GM18508 (cell line): ENCODE data around the gene NME5.
"Not testable (repeated sequence)": the region's sequence is repeated elsewhere in the genome, so short reads cannot be mapped to it uniquely, and the experiment has no call there.

Experiments
- ATAC-seq: cut with Tn5 transposase; IDR thresholded peaks from one replicate; pipeline ENCODE4 v1.9.1; 2021; ENCODE audit warnings: moderate number of reproducible peaks; ENCODE audit not compliant: insufficient read depth, unreplicated experiment

NME5 gene

GRCh38 chr5:138083702-138084101 lies 55.5 kb downstream of the NME5 start, which contains the start of gene WNT8A:
WNT8A (plus strand) TSS chr5:138084033; CDS start chr5:138084128, 95 bp downstream.
- no peak for ATAC-seq

DNA sequence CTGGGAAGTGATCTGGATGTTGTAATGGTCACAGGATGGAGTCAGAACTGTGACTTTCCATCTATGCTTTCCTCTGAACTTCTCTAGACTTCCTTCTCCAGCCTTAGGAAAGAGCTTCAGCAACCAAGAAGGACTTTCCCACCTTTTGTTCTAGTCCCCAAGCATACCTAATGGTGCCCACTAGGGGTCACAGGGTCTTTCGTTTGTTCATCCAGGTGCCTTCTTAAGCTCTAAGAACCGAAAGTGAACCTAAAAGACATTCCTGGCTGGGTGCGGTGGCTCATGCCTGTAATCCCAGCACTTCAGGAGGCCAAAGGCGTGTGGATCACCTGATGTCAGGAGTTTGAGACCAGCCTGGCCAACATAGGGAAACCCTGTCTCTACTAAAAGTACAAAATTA lies 57.2 kb downstream of the NME5 start:
- ATAC-seq = no peak

DNA sequence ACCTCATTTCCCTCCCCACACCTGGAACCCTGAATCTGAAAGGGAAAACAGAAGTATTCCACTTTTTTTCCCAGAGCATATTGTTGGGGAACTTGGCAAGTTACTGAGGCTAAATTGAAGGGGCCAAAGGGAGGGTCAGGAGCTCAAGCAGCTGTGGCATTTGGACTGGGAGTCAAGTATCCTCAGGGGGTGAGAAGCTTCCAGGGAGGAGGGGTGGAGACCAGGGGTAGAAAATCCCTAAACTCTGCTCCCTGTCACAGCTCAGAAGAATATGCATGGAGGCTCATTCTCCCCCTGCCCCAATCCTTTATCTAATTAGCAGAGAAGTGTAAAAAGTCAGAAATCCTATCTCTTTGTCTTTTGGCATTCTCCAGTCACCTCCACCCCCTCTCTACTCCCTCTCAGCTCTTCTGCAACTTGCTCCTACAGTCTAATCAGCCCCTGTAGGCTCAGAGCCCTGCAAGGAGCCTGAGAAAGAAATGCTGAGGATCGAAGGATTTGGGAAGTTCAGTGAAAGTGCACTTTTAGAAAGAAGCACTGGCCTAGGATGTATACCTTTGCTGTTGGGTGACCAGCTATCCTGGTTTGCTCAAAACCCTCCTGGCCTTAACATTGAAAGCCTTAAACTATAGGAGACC lies 61.1 kb downstream of the NME5 start:
- no peak for ATAC-seq

- ATAC-seq = no peak
Measured at GRCh38 chr5:138077064-138077696, 62.0 kb downstream of the NME5 start.

DNA sequence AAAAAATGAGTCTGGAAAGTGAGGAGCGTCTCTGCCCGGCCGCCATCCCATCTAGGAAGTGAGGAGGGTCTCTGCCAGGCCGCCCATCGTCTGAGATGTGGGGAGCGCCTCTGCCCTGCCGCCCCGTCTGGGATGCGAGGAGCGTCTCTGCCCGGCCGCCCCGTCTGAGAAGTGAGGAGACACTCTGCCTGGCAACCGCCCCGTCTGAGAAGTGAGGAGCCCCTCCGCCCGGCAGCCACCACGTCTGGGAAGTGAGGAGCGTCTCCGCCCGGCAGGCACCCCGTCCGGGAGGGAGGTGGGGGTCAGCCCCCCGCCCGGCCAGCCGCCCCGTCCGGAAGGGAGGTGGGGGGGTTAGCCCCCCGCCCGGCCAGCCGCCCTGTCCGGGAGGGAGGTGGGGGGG lies 69.2 kb downstream of the NME5 start:
- ATAC-seq = not testable (repeated sequence)

GRCh38 chr5:138068742-138069600 lies 70.3 kb downstream of the NME5 start:
- ATAC-seq = no peak

DNA sequence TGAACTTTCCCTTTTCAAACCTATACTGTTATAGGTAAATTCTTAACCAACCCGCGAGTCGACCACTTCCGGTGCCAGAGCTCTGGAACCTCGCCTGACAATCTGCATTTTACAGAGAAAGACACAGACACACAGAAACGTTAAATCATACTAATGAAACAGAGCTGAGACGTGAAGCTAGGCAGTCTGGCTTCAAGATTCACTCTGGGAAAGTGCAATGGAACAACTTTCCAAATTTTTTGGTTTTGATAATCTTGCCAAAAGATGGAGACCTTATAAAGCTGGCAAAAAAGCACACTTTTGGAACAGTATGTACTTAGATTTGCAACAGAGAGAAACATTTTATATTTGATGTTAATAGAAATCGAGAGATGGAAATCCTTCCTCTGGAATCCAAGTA lies 71.3 kb downstream of the NME5 start:
- ATAC-seq = no peak
